Sigmoid colon (tissue), 4 donors: Measurements from ENCODE around the gene GALNT13.

Experiments used
- EP300 ChIP-seq, 4 donors: sonication (generic); formaldehyde crosslinking; IDR thresholded peaks; one replicate each; pipeline ENCODE4 v1.6.1; 2017; ENCODE audit warnings: antibody characterized with exemption in 4 of 4
- POLR2A ChIP-seq, 2 donors: fragments of 450-650 bp; IDR thresholded peaks; one replicate each; pipeline ENCODE4 v1.6.1; 2016; ENCODE audit warnings: antibody characterized with exemption in 2 of 2, mild to moderate bottlenecking in 2 of 2, moderate library complexity in 2 of 2
- POLR2AphosphoS5 ChIP-seq, 4 donors: sonication (generic); formaldehyde crosslinking; IDR thresholded peaks; one replicate each; pipeline ENCODE4 v1.6.1; 2017; ENCODE audit warnings: antibody characterized with exemption in 4 of 4
- TF ChIP-seq, protein P1 (sequence below), 4 experiments: fragments of 450-650 bp in 3 of 4; fragments of 200-600 bp in 1 of 4; IDR thresholded peaks; one replicate each; pipeline ENCODE4 v1.5.1; 2016 to 2019; ENCODE audit warnings: antibody characterized with exemption in 4 of 4, mild to moderate bottlenecking in 3 of 4, moderate library complexity in 2 of 4

DNA sequence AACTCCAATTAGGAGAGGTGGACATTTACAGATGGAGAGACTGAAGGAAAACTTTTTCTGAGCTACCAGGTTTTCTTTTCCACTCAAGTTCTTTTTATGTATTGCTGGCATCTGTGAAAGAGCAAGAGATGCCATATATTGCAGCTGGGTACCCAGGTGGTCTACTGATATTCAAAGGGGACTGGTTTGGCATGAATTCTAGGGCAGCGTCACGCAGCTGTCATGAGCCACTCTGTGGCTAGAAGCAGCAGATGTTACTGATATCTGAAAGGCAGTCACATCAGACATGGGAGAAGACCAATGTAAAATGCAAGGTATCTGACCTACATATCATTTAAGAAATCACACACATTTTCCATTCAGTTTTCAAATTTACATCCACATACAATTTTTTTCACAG is 408.8 kb downstream of the GALNT13 start:
- TF ChIP-seq, protein P1, sequence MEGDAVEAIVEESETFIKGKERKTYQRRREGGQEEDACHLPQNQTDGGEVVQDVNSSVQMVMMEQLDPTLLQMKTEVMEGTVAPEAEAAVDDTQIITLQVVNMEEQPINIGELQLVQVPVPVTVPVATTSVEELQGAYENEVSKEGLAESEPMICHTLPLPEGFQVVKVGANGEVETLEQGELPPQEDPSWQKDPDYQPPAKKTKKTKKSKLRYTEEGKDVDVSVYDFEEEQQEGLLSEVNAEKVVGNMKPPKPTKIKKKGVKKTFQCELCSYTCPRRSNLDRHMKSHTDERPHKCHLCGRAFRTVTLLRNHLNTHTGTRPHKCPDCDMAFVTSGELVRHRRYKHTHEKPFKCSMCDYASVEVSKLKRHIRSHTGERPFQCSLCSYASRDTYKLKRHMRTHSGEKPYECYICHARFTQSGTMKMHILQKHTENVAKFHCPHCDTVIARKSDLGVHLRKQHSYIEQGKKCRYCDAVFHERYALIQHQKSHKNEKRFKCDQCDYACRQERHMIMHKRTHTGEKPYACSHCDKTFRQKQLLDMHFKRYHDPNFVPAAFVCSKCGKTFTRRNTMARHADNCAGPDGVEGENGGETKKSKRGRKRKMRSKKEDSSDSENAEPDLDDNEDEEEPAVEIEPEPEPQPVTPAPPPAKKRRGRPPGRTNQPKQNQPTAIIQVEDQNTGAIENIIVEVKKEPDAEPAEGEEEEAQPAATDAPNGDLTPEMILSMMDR (IDR thresholded peaks at IDR 0.05): no peak
- TF ChIP-seq EP300 (IDR thresholded peaks at IDR 0.05) (no peak), POLR2A (IDR thresholded peaks at IDR 0.05) (no peak), POLR2AphosphoS5 (IDR thresholded peaks at IDR 0.05) (no peak)
